ENCODE data around the gene E2F4.

The E2F4 gene

DNA sequence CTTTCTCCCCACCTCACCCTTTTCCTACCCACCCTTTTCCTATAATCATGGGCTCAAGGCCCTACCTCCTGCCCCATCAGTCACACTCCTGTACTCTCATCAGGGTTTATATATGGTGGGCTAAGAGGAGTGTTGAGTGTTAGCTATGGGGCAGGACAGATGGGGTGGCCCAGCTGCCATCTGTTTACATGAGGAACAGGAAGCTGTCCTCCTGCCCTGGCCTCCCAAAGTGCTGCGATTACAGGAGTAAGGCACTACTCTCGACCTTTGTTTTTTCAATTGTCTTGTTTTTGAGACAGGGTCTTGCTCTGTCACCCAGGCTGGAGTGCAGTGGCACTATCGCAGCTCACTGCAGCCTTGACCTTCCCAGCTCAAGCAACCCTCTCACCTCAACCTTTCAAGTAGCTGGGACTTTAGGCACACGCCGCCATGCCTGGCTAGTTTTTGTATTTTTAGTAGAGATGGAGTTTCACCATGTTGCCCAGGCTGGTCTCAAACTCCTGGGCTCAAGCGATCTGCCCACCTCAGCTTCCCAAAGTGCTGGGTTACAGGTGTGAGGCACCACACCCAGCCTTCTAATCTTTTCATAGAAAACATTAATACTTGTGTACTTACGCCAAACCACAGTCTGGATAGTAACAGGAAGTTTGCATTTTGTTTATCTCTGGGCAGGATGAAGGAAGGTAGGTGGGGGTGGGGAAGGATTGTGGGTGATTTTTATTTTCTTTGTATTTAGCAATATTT lies 33.9 kb upstream of the E2F4 start:
- DNase-seq: no peak

DNA sequence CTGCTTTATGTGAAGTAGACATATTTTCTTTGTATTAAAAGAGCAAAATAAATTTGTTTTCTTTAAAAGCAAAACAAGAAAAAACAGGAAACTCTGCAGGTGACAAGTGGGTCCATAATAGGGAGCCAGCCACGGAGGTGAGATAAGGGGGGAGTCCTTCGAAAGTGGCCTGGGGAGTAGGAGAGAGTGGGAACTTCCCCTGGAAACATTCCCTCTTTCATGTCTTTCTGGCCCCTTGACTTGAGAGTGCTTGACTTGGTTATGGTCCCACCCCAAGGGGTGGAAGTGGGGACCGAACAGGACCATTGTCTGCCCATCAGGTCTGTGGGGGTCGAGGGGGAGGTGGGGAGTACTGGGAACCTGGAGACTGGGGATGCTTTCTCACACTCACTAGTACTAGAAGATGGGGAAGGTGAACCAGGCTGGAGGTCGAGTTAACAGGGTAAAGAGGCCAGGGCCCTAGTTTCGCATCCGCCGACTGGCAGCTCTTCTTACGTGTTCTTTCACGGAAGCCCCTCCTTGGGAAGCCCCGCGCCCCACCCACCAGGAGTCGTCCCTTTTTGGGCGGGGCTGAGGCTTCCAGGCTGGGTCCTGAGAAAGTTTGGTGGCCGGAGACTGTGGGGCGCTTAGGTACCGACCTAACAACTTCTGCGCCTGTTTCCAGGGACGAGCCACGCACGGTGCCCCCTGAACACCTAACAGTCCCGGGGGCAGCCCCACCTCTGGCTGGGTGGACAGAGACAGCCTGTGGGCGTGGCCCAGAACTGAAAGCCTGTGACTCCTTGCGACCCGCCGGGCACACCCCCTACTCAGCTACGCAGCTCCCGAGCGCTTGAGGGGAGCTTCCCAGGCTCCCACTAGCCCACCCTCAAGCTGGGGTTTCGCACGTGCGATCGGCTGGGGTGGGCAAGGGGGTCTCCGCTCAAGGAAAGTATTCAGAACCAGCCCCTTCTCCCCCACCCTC lies 33.0 kb upstream of the E2F4 start:
- peak; percentile 78 for DNase-seq

DNA sequence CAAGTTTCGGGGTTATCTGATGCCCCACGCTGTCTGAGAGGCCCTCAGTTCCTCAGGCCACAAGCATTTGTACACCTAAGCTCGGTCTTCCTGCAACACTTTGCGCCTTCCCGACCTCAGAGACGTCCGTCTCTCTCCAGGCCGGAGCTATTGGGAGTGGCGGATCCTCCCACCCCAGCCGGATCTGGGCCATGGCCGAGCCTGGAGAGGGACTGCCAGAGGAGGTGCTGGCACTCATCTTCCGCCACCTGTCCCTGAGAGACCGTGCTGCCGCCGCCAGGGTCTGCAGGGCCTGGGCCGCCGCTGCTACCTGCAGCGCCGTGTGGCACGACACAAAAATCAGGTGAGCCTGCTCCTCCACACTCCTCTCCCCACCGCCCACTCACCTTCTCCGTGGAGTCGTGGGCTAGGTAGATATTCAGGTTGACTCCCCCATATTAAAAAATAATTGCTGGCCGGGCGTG lies 30.3 kb upstream of the E2F4 start:
- no peak for DNase-seq

DNA sequence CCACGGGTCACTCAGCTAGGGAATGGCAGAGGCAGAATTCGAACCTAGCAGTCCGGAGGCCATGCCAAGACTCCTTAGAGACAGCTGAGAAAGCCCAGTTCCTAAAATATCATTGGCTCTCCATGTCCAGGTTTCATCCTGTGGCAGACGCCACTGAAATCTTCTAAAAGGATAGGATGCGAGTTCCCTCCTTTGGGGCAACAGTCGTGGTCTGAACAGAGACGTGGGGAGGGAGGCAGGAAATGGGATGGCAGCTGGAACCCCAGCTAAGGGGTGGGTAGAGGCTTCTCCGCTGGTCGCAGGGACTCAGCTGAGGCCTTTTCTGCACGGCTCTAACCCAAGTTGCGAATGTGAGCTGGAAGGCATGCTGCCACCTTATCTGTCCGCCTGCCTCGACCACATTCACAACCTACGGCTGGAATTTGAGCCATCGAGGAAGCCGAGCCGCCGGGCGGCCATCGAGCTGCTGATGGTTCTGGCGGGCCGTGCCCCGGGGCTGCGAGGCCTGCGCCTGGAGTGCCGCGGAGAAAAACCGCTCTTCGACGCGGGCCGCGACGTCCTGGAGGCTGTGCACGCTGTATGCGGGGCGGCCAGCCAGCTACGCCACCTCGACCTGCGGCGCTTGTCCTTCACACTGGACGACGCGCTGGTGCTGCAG lies 29.3 kb upstream of the E2F4 start:
- DNase-seq: no peak

DNA sequence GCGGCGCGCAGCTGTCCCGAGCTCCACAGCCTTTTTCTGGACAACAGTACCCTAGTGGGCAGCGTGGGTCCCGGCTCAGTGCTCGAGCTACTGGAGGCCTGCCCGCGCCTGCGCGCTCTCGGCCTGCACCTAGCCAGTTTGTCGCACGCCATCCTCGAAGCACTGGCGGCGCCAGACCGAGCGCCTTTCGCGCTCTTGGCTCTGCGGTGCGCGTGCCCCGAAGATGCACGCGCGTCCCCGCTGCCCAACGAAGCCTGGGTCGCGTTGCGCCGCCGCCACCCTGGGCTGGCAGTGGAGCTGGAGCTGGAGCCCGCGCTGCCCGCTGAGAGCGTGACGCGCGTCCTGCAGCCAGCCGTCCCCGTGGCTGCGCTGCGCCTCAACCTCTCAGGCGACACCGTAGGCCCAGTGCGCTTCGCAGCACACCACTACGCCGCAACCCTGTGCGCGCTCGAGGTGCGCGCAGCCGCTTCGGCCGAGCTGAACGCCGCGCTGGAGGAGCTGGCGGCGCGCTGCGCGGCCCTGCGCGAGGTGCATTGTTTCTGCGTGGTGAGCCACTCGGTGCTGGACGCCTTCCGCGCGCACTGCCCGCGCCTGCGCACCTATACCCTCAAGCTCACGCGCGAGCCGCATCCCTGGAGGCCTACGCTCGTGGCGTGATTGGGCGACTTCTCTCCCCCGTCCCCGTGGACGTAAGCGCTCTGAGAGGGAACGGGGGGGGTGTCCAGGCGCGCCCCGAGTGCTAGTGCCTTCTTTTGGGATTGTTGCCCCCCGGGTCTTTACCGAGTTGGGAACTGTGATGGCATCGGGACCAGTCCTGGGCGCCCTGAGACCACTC lies 28.6 kb upstream of the E2F4 start:
- DNase-seq: peak; percentile 26

DNA sequence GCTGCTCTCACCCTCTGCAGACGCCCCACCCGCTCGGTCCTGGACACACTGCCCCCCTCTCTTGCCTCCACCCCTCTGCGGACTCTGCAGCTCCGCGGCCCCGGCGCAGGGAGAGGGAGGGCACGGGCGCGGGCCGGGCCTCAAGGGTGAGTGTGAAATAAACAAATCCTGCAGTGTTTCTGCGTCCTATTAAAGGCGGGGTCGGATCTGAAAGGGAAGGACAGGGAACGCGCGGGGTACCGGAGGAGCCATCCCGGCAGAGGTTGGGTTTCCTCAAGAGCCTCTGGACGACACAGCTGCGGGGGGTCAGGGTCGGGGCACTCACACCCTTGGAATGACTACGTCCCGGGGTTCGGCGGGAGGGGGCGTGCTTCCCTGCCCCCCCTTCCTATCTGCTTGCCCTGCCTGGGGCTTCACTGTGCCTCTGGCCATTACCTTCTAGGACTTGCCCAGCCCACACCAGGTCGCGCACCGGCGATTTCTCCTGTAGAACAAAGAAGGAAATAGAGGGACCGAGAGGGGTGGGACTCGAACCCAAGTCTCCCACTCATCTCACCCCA lies 27.9 kb upstream of the E2F4 start:
- DNase-seq: no peak

DNA sequence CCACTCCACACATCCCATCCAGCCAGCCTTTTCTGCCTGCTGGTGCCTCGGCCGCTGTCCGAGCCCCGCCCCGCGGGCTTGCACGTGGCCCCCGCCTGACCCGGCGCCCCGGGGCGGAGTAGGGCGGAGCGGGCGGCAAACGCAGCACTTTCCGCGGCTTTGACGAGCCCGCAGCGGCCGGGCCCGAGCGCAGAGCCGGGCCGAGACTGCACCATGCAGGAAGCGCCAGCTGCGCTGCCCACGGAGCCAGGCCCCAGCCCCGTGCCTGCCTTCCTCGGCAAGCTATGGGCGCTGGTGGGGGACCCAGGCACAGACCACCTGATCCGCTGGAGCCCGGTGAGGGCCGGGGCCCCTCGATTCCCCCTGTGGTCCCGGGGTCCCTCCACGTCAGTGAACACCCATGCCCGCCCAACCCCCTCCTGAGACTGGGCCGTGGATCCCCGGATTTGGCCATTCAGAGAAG lies 27.3 kb upstream of the E2F4 start, which contains the start of gene HSF4:
TSS of gene HSF4 (plus strand) at position 147 of the 463 bp plus-strand sequence. CDS start at position 214, 67 bp downstream.
- no peak for DNase-seq

DNA sequence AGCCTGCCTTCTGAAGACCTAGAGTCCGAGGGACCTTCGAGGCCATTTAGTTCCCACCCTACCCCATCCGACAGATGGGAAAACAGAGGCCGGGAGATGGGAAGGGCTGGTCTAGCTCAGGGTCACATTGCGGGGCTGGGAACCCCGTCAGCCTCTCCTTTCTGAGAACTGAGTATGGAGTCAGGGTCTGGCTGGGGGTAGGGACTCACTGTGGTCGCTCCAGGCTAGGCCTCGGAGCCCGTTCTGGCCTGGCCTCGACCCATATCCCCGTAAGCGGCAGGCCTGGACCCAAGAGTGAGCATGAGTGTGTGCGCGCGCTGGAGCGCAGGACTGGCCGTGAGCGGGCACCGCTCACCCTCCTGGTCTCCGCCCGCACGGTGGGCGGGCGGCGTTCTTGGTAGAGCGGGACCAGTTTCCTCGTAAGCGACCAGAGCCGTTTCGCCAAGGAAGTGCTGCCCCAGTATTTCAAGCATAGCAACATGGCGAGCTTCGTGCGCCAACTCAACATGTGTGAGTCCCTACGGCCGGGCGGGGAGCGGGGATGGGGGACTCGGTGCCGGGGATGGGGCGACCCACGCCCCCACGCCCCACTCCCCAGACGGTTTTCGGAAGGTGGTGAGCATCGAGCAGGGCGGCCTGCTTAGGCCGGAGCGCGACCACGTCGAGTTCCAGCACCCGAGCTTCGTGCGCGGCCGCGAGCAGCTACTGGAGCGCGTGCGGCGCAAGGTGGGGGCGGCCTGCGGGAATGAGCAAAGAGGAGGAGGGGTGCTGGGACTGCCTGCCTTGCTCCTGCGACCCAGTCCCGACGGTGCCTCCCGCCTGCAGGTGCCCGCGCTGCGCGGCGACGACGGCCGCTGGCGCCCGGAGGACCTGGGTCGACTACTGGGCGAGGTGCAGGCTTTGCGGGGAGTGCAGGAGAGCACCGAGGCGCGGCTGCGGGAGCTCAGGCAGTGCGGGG lies 26.6 kb upstream of the E2F4 start:
- no peak for DNase-seq

DNA sequence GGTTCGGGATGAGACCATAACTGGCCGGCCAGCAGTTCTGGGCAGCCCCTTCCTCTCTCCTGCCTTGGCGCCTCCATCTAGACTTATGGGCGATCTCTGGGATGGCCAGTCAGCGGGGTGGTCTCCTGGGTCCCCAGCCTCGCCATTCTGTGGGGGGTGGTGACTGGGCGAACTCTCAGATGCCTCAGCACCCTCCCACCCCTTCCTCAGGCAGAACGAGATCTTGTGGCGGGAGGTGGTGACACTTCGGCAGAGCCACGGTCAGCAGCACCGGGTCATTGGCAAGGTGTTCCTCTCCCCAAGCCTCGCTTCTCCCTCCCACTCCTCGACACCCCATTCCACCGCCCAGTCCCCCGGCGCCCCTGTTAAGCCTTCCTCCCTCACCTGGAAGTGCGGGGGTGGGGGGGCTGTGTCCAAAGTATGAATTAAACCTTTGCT lies 25.8 kb upstream of the E2F4 start:
- DNase-seq: no peak

DNA sequence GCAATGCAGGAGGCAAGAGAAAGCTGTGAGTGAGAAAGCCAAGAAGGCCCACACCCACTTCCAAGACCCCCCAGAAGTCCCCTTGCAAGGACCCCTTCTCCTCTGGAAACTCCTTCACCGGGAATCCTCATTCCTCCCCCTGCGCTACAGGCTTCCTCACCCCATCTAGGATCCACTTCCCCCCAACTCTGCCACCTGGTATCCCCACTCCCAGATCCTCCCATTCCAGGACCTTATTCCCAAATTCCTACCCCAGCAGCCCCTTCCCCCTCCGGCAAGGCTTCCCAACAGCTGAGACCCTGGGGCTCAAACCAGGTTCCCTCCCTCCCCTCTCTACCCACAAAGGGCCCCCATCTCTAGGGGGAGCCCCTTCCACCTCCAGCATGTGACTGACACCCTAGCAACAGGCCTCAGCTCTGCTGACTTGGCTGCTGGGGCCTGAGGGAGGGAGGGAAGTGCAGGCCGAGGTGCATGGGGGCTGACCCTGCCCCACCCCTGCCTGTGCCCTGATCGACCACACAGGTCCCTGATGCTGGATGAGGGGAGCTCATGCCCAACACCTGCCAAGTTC lies 25.3 kb upstream of the E2F4 start:
- DNase-seq: no peak

DNA sequence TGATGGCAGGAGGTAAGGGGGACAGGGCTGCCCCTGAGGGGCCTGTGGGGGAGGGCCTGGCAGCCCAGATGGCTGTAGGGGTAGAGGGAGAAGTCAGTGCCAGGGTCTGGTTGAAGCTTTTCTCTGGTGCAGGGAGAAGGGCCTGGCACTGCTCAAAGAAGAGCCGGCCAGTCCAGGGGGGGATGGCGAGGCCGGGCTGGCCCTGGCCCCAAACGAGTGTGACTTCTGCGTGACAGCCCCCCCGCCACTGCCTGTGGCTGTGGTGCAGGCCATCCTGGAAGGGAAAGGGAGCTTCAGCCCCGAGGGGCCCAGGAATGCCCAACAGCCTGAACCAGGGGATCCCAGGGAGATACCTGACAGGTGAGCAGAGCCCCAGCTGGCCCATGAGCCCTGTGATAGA lies 24.4 kb upstream of the E2F4 start:
- no peak for DNase-seq

DNA sequence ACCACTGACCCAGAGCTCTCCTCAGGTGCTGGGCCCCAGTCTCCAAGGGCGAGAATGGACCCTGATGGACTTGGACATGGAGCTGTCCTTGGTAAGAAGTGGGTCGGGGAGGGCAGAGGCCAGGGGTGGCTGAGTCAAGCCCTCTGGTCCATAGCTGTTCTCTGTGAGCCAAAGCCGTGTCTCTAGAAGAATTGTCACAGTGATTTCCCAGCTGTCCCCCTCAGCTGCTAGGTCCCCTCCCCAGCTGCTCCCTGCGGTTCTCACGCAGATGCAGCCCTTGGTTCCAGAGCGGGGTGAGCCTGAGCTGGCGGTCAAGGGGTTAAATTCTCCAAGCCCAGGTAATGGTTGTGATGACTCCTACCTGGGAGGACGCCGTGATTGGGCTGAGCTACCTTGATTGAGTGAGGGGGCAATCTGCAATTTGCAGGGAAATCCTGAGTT lies 22.9 kb upstream of the E2F4 start:
- no peak for DNase-seq

DNA sequence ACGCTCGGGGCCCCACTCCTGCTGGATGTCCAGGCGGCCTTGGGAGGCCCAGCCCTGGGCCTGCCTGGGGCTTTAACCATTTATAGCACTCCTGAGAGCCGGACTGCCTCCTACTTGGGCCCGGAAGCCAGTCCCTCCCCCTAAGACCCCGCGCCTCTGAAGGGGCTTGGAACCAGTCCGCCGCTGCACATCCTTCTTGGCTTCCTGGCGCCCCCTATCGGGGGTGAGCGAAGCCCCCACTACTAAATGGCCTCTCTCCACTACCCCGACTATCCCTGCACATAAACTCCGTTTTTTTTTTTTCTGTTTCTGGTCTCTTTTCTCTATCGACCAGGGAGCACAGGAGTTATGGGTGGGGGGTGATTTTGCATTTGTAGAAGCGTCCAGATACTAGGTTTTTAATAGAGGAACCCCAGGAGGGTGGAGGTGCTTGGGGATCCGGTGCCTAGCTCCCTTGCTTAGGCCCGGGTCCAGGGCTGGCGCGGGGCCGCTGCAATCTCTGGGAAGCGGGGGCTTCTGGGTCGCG lies 22.2 kb upstream of the E2F4 start:
- no peak for DNase-seq

DNA sequence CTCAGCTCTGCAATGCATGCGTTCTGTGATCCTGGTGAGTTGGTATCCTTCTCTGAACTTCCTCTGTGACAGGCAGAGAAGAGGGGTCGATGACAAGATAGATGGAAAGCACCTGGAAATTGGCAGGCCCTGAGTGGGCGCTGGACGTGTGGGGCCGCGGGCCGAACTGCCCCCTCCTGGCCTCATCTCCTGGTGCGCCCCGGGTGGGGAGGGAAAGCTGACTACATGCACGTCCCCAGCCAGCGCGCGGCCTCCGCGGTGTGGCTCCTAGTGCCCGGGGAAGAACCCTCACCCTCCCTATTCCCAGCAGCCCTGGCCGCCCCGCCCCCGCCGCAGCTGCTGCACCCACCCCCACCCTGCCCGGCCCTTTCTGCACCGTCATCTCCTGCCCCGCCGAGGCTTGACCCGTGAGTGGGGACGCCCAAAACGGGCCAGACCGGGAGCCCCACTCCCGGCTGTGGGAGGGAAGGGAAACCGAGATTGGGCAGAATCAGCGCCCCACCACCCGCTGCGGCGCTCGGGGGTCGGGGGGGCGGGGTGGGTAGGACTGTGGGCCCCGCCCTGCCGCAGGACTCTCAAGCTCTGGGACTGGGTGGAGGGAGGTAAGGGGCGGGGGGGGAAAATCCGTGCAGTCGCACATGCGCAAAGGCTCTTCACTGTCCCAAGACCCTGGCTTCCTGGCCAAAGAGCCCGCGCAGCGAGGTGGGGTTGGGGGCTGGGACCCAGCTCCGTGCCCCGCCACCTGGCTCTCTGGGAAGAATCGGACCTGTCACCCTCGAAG lies 21.6 kb upstream of the E2F4 start, which contains the start of gene NOL3:
TSS of gene NOL3 (plus strand) at position 371 of the 781 bp plus-strand sequence.
- DNase-seq: peak; percentile 32

DNA sequence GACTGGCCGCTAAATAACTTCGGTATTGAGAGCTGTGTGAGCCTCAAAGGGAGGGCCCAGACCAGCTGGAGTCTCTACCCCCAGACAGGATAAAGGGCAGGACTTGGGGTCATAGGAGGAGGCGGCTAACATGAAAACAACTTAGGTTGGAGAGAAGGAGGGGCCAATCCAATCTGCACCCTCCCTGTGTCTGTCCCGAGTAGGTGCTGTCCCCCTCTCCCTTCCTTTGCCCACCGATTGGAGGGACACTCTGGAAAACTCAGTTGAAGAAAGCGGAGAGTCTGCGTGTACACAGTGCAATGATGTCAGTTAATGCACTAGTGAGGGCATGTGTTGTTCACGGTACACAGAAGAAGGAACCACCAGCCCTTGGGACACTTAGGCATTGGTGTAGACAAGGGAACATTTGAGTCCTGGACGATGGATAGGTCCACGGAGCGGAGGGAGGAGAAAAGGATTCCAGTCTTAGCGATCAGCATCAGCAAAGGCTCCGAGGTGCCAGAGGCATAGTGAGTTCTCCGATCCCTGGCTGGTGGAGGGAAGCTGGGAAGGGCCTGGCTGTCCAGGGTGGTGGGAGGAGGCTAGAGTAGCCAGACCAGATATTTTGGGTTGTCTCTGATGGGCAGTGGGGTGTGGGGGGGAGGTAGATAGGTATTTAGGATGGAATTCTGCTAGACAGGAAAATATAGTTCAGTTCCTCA lies 20.9 kb upstream of the E2F4 start:
- DNase-seq: no peak

DNA sequence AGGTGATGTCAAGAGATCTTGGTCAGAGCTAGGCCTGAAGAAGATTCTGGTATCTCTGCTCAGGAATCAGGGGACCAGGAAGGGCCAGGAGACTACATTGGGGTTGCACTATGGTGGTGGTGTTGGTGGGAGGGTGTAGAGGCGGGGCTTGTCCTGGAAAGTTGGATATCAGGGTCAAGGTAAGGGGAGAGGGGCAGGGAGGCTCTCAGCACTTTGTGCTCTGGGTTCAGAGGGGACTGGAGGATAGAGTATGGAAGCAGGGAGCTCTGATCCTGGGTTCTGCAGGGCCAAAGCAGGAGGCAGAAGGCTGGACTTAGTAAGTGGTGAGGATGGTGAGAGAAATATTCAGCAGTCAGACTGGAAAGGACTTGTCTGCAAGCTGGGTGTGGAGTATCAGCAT lies 18.6 kb upstream of the E2F4 start:
- no peak for DNase-seq

DNA sequence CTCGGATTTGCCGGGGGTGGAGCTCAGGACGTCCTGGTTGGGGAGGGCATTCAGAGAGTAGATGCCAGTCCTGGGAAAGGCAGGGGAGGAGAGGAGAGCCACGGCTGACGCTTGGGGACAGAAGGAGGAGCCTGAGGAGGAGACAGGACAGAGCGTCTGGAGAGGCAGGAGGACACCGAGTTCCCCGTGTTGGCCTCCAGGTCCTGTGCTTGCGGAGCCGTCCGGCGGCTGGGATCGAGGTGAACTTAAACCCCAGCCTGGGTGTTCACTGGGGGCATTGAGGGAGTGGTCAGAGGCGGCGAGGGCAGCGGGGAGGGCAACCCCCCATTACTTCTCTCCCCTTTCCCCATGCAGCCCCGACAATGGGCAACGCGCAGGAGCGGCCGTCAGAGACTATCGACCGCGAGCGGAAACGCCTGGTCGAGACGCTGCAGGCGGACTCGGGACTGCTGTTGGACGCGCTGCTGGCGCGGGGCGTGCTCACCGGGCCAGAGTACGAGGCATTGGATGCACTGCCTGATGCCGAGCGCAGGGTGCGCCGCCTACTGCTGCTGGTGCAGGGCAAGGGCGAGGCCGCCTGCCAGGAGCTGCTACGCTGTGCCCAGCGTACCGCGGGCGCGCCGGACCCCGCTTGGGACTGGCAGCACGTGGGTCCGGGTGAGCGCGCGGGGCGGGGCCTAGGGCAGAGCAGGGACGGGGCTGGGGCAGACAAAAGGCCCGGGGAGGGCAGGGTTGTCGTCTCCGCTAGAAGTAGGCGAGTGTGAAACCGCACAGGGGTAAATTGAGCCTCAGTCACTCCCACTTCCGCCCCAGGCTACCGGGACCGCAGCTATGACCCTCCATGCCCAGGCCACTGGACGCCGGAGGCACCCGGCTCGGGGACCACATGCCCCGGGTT lies 17.9 kb upstream of the E2F4 start:
- peak; percentile 58 for DNase-seq

Measured in stimulated activated naive CD4-positive, alpha-beta T cell treated with Interleukin-2 at 50 U/mL for 16 hours (primary cell).